Daoy (cell line): ENCODE results near the gene VSTM5. TPM values are rescaled to one million over a fixed set of nuclear protein-coding genes. Genes with fewer than 3 reads are reported as not detected.
"Not testable (repeated sequence)": the region's sequence is repeated elsewhere in the genome, so short reads cannot be mapped to it uniquely, and the experiment has no call there.

Experiments used
- DNase-seq: peaks from one replicate; pipeline ENCODE4 v3.0.0-alpha.2; 2015; ENCODE audit warnings: low read depth
- total RNA-seq: library from RNA; depleted of rRNA; stranded (reverse); fragments of >200 nt; shearing (Covaris generic); gene quantifications from 2 replicates; pipeline ENCODE4 v1.2.3, GENCODE V29; 2014; rRNA removed

The VSTM5 gene, protein sequence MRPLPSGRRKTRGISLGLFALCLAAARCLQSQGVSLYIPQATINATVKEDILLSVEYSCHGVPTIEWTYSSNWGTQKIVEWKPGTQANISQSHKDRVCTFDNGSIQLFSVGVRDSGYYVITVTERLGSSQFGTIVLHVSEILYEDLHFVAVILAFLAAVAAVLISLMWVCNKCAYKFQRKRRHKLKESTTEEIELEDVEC
- not detected in 2 replicates for total RNA-seq

DNA sequence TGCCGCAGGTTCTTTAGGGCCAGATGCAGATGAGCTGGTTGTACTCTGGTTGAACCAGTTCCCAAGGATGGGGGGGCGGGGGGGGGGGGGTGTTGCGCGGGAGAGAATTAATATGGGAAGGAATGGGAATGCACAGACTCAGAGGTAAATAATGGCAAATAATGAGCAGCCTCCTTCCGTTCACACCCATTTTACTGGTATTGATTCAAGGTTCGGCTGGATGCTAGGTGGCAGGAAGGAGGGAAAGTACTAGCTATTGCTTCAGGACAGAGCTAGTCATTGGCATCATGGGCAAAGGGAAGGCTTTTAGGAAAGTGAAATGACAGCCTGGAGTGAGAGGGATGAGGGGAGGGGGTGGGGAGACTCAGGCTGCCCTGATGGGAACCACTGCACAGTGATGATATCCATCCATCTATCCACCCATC, at the start of gene VSTM5:
Gene VSTM5, minus strand, starts transcription at position 25 of the 425 bp plus-strand sequence. CDS start 116 bp downstream, outside the sequence.
- no peak for DNase-seq

DNA sequence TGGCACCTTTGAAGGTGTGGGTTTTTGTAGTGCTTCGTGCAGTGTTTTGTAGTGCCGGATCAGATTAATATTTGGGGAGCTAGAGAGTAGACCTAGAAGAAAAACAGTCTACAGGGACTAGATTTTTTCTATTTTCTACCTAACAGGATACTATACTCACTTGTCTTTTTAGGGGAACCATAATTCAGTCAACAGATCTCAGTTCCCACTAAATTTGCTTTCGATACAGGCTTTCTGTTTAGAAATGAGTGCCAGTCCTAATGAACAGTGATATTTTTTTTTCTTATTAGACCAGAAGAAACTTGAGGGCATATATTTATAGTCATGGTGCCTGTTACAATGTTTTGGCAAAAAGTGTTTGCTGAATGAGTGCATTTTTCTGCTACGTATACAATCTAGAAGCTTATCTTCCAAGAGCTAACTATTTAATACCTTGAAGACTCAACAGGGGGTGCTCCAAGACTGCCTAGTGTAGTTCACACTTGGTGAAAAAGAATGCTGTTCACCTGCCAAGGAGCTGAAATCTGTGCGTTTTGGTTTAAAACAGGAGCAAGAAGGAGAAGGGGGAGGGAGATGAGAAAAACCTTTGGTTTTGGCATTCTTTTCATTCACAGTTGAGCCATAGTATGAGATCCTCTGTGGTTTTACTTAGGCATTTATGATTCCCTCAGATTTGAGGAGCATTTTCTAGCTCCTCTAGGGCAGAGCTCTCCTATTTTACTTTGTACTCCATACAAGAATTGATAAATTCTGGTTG, 44.9 kb upstream of the VSTM5 start:
- peak; percentile 39 for DNase-seq

DNA sequence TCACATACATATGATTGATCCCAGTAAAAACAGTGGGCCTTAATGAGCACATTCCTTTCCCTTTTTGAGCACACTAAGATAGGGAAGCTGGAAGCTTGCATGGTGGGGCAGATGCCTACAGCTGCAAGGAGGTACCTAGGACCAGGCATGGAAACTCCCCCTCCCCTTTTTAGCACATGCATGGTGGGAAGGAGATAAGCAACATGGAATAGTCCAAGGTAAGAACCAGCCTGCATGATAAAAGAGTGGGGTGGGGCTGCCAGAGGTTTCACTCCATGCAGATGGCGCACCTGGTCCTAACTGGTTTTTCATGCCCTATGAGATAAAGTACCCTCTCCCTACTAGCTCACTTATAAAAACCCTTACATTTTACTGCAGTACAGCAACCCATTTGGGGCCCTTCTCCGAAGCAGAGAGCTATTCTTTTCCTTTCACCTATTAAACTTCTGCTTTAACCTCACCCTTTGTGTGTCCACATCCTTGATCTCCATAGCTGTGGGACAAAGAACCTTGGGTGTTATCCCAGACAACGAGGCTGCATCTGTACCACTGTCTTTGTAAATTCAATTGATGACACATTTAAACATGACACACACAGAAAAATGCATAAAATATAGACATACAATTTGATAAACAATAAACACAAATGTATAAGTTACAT, 40.1 kb upstream of the VSTM5 start:
- DNase-seq: no peak

DNA sequence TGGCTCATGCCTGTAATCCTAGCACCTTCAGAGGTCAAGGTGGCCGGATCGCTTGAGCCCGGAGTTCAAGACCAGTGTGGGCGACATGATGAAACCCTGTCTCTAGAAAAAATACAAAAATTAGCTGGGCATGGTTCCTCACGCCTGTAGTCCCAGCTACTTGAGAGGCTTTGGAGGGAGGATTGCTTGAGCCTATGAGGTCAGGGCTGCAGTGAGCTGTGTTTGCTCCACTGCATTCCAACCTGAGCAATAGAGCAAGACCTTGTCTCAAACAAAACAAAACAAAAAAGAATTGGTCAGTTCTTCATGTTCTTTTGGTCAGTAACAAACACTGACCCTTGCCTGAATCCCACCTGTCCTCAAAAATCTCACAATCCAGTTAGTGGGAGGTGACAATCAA, 36.7 kb upstream of the VSTM5 start:
- DNase-seq: no peak

DNA sequence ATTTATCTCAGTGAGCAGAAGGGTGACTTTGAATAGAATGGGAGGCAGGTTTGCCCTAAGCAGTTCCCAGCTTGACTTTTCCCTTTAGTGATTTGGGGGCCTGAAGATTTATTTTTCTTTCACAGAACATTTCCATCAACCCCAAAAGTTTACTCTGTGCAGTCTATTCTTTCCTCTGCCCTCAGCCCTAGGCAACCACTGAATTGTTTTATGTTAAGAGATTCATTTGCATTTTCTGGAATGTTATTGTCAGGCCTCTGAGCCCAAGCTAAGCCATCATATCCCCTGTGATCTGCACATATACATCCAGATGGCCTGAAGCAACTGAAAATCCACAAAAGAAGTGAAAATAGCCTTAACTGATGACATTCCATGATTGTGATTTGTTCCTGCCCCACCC, 28.7 kb upstream of the VSTM5 start:
- not testable (repeated sequence) for DNase-seq

DNA sequence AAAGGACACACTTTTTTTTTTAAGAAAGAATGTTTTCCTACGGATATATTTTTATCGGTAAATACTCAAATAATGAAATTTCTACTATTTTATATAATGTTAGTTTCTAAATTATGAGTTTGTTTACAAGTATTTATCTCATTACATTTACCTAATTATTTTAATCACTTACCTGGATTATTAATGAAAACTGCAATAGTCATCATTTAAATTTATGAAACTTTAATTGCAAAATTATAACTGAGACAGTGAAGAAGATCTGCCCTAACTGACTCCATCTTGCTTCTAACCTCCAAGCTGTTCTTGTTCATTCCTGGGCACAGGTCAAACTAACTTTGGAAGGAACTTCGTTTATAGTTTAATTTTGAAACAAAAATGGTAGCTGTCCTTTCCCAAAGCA, 25.2 kb upstream of the VSTM5 start:
- DNase-seq: no peak

DNA sequence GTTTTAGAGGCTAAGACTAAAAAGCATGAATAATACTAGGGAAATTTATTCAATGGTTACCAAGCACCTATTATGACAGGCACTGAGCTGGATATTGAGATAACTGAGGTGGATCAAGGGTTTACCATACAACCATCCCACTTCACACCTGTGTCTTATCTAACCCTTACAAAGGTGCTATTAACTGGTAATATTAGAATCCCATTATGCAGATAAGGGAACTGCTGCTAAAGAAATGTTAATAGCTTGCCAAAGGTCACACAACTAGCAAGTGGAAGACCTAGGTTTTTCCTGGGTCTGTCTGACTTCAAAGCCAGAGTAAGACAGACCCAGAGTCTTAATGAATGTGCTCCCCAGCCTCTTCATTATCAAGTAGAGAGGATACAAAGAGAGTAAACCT, 21.1 kb upstream of the VSTM5 start:
- no peak for DNase-seq

DNA sequence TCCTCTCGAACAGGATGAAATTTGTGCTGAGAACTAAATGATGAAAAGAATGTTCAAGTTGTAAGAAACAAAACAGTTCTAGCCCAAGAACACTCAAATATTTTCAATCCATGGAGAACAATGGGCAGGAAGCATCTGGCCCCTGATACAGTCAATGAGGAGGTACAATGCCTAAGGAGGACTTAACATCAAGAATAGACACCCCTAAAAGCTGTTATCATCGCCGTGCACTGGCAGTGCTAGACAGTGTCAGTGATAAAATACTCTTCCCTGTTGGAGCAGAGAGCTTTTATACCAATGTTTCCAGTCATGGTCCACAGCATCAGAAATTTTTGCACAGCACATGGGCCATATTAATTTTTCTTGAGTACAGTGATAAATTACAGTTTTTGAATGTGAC, 20.2 kb upstream of the VSTM5 start:
- no peak for DNase-seq

DNA sequence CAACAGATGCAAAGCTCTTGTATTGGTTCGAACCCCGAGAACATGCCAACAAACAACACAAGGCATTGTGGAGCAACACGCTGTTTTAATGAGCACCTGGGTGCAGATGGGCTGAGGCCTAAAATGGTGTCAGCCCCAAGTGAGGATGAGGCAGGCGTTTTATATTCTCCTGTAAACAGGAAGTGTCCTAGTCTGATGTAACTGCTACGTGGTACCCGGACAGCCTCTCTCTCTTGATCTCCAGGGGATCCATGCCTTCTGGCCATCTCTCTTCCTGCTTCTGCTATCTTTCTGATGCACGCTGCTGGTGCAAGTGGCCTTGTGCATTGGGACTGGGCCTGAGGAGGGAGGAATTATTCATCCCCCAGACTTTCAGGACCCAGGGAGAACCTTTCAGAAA, 19.4 kb upstream of the VSTM5 start:
- DNase-seq: no peak

DNA sequence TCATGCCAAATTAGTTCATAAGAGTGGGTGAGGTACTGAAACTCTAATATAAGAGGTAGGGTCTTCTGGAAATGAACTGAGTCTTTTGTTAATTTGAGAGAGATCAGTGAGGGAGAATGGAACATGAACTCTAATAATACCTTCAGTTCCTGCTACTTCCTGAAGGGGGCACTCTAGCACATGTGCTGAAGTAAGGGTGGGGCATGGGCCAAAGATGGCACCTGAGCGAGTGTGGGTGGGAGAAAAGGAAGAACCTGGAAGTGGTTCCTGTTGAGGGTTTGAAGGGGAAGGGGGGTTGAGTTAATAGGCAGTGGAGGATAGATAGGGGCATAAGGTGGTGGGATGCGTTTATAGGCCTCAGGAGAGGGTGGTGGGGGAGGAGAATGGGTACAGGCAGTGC, 18.0 kb upstream of the VSTM5 start:
- not testable (repeated sequence) for DNase-seq

DNA sequence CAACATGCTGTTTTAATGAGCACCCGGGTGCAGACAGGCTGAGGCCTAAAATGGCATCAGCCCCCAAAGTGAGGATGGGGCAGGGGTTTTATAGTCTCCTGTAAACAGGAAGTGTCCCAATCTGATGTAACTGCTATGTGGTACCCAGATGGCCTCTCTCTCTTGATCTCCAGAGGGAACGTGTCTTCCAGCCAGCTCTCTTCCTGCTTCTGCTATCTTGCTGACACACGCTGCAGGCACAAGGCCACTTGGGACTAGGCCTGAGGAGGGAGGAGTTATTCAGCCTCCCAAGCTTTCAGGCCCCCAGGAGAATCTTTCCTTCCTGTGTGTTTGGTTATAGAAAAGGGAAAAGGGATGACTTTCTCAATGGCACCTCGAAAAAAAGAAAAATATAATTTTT, 11.4 kb upstream of the VSTM5 start:
- DNase-seq: no peak

DNA sequence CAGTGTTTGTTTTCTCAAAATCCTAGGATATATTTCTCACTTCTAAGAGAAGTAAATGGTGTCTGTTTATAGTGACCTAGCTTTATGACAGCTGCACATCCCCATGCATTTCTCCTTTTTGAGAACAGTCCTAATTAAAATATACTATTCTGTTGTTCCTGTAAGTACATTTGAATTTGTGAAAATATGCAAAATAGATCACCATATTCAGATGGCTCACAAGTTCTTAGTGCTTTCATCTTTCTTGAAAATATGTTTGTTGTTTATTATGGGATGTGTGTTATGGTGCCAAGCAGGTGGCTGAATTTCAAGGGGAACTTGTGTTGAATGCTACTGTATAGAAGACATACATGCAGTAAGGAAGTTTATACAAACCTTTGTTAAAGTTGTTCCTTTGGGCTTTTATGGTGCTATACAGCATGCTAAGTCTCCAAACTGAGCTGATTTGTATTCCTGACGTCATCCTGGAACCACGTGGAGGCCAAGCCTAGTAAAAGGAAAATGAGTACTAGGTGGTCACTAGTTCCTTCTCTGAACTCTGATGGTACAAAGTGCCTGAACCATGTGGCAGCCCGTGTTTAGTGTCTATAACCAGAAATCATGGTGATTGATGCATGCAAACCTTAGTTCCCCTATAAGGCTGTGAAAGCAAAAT, 7.8 kb upstream of the VSTM5 start:
- DNase-seq: no peak

DNA sequence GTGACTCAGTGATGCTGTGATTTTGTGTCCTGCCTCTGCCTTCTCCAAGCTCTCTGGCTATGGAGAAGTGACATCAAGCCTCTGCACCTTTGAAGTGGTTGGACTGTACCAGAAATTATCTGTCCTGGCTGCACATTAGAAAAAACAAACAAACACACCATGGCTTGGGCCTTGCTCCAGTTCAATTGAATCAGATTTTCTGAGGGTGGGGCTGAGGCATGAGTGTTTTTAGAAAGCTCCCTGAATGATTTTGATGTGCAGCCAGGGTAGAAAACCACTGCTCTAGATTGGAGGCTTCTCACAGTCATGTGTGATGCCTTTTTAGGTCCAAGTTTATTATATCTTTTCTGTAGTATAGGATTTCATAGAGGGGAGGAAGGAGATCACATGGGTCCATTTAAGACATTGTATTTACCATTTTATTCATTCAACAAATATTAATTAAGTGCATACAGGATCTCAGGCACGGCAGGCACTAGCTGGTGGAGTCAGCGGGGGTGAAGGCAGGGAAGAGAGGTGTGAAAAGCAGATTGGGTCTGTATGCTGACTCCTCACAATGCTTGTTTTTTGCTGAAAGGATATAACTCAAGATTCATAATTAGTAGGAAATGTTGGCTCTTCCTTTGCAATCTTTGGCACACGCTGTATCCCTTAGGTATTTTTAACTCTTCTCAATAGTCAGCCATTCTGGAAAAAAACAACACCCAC, 7.1 kb upstream of the VSTM5 start:
- DNase-seq: no peak

DNA sequence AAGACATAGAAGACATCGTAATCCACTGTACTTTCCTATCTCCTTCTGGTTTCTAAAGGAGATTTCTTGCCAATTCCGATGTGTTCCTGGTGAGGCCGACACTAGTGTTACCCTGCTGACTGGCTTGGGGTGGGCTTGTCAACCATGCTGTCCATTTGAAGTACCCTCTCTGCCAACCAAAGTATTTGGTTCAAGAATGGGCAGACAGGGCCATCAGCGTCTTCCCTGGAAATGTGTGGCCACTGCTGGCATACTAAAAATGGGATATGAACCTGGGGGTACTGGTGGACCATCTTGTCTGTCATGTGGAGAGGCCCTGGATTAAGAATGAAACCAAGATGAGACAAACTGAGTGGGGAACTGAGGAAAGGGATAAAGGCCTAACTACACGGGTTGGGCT, 1.8 kb upstream of the VSTM5 start:
- DNase-seq: no peak

DNA sequence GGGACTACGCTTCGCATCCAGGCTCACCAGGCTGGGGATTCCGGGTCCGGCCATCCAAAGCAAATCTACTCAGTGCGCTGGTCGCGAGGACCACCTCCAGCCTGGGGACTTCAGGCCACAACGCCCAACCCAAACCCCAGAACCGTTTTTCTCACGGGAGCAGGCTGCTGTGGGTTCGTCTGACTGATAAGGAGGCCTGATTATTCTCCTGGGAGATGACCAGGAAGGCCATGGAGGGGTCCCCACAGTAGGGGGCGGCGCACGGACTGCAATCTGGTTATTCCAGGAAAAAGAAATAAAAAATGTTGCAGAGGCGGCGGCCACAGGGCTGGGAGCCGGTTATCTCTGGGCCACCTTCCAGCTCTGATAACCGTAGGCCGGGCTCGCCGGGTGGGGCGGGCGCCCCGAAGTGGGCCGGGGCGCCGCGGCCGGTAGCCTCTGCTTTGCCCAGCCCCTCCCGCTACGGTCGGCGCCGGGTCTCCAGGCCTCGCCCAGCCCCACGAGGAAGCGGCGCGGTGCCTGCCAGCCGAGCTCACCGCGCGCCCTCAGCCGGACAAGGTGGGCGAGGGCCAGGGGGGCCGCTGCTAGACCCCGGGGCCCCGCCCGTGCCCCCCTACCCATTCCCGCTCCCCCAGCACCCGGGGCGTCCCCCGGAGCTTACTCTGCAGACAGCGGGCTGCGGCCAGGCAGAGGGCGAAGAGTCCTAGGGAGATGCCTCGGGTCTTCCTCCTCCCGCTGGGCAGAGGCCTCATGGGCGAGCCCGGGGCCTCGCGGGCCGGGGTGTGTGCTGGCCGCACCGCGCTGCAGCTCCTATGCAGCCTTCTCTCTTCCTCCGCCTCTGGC, 446 bp downstream of the VSTM5 start:
- DNase-seq: peak; percentile 22

DNA sequence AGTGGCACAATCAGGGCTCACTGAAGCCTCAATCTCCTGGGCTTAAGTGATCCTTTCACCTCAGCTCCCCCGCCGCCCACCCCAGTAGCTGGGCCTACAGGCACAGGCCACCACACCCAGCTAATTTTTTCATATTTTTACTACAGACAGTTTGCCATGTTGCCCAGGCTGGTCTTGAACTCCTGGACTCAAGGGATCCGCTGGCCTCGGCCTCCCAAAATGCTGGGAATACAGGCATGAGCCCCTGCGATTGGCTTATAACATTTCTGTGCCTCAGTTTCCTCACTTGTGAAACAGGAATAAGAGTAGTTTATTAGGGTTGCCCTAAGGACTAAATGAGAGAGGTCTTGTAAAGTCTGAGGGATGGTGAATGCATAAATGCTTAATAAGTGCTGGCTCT, 1.2 kb downstream of the VSTM5 start:
- no peak for DNase-seq

DNA sequence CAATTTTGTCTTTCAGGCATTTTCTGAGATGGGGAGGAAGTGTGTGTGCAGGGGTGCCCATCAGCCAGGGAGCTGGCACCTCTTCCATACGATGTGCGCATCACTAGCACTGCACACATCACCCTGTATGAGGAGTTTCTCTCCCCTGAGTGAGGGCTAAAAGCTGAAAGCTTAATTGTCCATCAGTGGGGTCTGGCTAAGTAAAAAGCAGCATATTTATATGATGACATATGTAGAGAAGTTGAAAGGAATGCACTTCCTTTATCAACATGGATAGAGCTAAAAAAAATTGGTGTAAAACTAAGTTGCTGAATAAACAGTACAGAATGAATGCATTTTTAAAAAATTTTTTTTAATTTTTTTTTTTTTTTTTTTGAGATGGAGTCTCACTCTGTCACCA, 4.0 kb downstream of the VSTM5 start:
- DNase-seq: no peak

DNA sequence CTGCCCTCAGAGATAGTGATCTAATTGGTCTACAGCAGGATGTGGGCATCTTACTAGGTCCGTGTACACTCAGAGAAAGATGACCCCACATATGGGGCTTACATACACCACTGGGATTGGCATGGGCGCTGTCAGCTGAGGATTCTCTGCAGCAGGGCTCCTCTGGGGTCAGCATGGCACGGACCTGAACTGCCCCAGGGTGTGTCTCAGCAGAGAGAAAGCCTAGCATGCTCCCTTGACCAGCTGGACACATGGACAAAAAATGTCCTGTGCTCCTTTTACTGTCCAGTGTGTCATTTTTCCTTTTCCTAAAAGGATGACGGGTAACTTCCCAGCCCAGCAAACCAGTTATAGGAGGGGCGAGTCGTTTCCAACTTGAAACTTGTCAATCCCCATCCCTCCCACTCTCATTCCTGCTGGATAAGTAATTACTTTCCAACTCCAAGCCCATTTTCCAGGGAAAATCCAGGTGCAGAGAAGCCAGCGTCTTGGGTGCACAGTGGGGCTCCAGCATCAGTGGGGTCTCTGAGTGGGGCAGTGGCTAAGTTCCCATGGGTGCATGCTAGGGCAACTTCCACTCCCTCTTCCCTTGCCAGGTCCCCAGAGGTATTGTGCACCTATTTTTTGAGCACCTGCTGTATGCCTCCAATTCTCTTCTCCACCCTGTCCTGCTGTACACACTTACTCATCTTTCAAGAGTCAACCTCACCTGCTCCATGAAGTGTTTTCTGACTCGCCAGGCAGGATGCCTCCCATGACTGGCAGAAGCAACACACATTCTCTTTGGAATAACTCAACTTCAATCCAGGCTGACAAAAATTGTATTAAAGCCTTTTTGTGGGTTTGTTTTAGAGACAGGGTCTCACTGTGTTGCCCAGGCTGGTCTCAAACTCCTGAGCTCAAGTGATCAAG, 5.0 kb downstream of the VSTM5 start:
- no peak for DNase-seq

DNA sequence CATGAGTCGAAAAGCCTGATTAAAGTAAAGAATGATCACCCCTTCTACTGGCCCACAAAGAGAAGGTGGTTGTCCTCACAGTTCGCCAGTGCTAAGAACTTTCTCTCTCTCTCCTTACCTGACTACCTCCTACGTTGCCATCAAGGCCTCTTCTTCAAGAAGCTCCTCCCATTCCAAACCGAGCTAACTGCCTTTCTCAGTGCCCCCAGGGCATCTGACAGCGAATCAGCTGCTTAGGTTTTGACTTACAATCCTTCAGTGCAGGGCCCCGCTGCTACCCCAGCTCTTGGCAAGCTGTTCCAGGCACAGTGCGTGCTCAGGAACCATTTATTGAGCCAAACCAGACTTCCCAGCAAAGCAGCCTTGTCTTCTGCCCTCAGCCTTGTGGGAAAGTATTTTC, 5.8 kb downstream of the VSTM5 start:
- DNase-seq: peak; percentile 18

DNA sequence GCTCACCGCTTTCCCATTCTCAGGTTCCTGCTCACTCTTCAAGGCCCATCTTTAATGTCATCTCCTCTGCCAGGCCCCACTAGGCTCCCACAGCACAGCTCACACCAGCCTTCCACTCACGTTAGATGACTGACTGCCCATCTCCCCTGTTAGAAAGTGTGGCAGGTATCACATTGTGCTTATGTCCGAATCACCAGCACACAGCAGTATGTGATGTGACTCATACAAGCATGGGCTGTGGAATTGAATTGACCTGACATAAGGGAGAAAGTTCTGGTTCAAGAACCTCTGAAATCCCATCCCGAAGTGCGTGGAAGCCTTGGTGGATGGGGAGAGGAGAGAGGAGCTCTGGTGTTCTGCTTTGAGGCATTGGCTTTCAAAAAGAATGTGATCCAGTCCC, 6.5 kb downstream of the VSTM5 start:
- DNase-seq: no peak
